B cell (primary cell): Measurements from ENCODE around the gene DPAGT1. TPM values are rescaled to one million over a fixed set of nuclear protein-coding genes. Genes with fewer than 3 reads are reported as not detected.

ENCODE experiments used
- ATAC-seq: fragments of 200-7000 bp; cut with Tn5 transposase; one replicate; pipeline ENCODE4 v1.10.0; 2021; ENCODE audit warnings: low read depth, mild to moderate bottlenecking, moderate number of reproducible peaks, moderate library complexity
- CTCF ChIA-PET: fragments of 350-600 bp; sonication (Branson Sonifier 250); formaldehyde crosslinking; loops from one replicate; lab custom pipeline; 2021; ENCODE audit warnings: antibody characterized with exemption, inconsistent platforms; lab: Charles Lee
- POLR2A ChIA-PET: fragments of 350-600 bp; sonication (Branson Sonifier 250); formaldehyde crosslinking; loops from one replicate; lab custom pipeline; 2021; ENCODE audit warnings: antibody characterized with exemption; lab: Charles Lee
- DNase-seq: peaks from one replicate; pipeline ENCODE4 v3.0.0; 2013
- H2AFZ ChIP-seq: 2 replicates; pipeline ENCODE4 v1.6.1; 2012; ENCODE audit warnings: mild to moderate bottlenecking, low read depth, low read length; ENCODE audit not compliant: insufficient read depth, poor library complexity, severe bottlenecking
- H3K27ac ChIP-seq, 2 donors: 1 replicate in 1 of 2; 2 replicates in 1 of 2; pipeline ENCODE4 v1.5.1; 2012 to 2013; ENCODE audit warnings: low read length in 2 of 2, mild to moderate bottlenecking in 2 of 2, moderate library complexity in 1 of 2
- H3K27me3 ChIP-seq, 4 experiments: fragments of 200-600 bp in 1 of 4; sonication (generic) in 1 of 4; replicated peaks in 1 of 4; 1 replicate in 2 of 4; 2 replicates in 2 of 4; pipeline versions ENCODE4 v1.6.1 to v1.7.0; 2013 to 2016; ENCODE audit warnings: low read length in 3 of 4, mild to moderate bottlenecking in 2 of 4, mixed read lengths in 1 of 4, moderate library complexity in 1 of 4; ENCODE audit not compliant: insufficient read depth in 4 of 4, control insufficient read depth in 3 of 4; ENCODE audit errors: control extremely low read depth in 1 of 4
- H3K36me3 ChIP-seq, 2 experiments: replicated peaks in 1 of 2; 1 replicate in 1 of 2; 2 replicates in 1 of 2; pipeline versions ENCODE4 v1.6.1 to v1.7.1; 2013; ENCODE audit warnings: low read length in 1 of 2; ENCODE audit not compliant: insufficient read depth in 2 of 2, control insufficient read depth in 1 of 2; ENCODE audit errors: control extremely low read depth in 1 of 2, extremely low read depth in 1 of 2
- H3K4me1 ChIP-seq, 2 donors: fragments of 200-600 bp in 1 of 2; sonication (generic) in 1 of 2; 1 replicate in 1 of 2; 2 replicates in 1 of 2; pipeline versions ENCODE4 v1.5.1 to v1.6.1; 2013 to 2017; ENCODE audit warnings: low read length in 2 of 2; ENCODE audit not compliant: control insufficient read depth in 2 of 2, insufficient read depth in 2 of 2
- H3K4me2 ChIP-seq: replicated peaks from 2 replicates; pipeline ENCODE3; 2012; ENCODE audit warnings: mild to moderate bottlenecking, low read depth, low read length; ENCODE audit not compliant: poor library complexity, severe bottlenecking
- H3K4me3 ChIP-seq, 5 experiments: fragments of 200-600 bp in 1 of 5; sonication (generic) in 1 of 5; 1 replicate in 3 of 5; 2 replicates in 2 of 5; pipeline versions ENCODE4 v1.5.1 to v1.7.0; 2011 to 2016; ENCODE audit warnings: low read length in 4 of 5, mild to moderate bottlenecking in 4 of 5, low read depth in 2 of 5, control low read depth in 1 of 5, moderate library complexity in 1 of 5; ENCODE audit not compliant: insufficient read depth in 1 of 5; ENCODE audit errors: control extremely low read depth in 1 of 5, extremely low read depth in 1 of 5
- H3K79me2 ChIP-seq: fragments of 200-600 bp; sonication (generic); one replicate; pipeline ENCODE4 v1.6.0; 2016; ENCODE audit warnings: low read length; ENCODE audit not compliant: control insufficient read depth, insufficient read depth
- H3K9ac ChIP-seq: fragments of 200-600 bp; sonication (generic); 2 replicates; pipeline ENCODE4 v1.6.1; 2017; ENCODE audit warnings: mild to moderate bottlenecking, low read length, moderate library complexity
- H3K9me3 ChIP-seq, 3 donors: one replicate each; pipeline versions ENCODE4 v1.6.1 to v1.7.1; 2013; ENCODE audit warnings: low read length in 2 of 3; ENCODE audit not compliant: control insufficient read depth in 2 of 3, insufficient read depth in 1 of 3; ENCODE audit errors: control extremely low read depth in 1 of 3
- H4K20me1 ChIP-seq: 2 replicates; pipeline ENCODE4 v1.6.0; 2012; ENCODE audit warnings: mild to moderate bottlenecking, low read length; ENCODE audit not compliant: insufficient read depth, control insufficient read depth, poor library complexity, severe bottlenecking
- H3K27ac Mint-ChIP-seq: one replicate; pipeline ENCODE4 v1.8.0; 2021; ENCODE audit warnings: mixed read lengths
- H3K27me3 Mint-ChIP-seq: one replicate; pipeline ENCODE4 v1.8.0; 2021; ENCODE audit warnings: mixed read lengths
- H3K4me1 Mint-ChIP-seq: one replicate; pipeline ENCODE4 v1.8.0; 2021; ENCODE audit warnings: mixed read lengths
- H3K4me3 Mint-ChIP-seq: one replicate; pipeline ENCODE4 v1.8.0; 2021; ENCODE audit warnings: mixed read lengths
- H3K9me3 Mint-ChIP-seq: one replicate; pipeline ENCODE4 v1.8.0; 2022; ENCODE audit warnings: mixed read lengths; ENCODE audit not compliant: insufficient read depth
- EZH2 ChIP-seq: IDR thresholded peaks from 2 replicates; pipeline ENCODE4 v1.6.1; 2012; ENCODE audit warnings: borderline replicate concordance, low read depth, mild to moderate bottlenecking, moderate library complexity, low read length; ENCODE audit not compliant: insufficient read depth, poor library complexity, severe bottlenecking
- WGBS: methylation state at CpG from one replicate; pipeline ENCODE4 v1.1.5; 2013; ENCODE audit warnings: missing lambda C conversion rate; ENCODE audit not compliant: insufficient coverage; 5-methylcytosine and 5-hydroxymethylcytosine counted together
- intact Hi-C: fragments of 100-400 bp; cut with micrococcal nuclease; formaldehyde crosslinking; loops from one replicate; pipeline ENCODE4 v1.10.0; 2022
- polyA plus RNA-seq: library from polyadenylated mRNA; depleted of rRNA; stranded (reverse); fragments of >200 nt; gene quantifications from 2 replicates; pipeline ENCODE4 v1.2.3, GENCODE V29; 2012
- total RNA-seq, 2 donors: library from RNA; stranded (reverse); fragments of 120-200 nt in 1 of 2; gene quantifications; 1 replicate in 1 of 2; 2 replicates in 1 of 2; pipeline versions ENCODE4 v1.2.3 to v1.2.4, GENCODE V29; 2013 to 2022
- TF ChIP-seq, protein P1 (sequence below): fragments of 200-600 bp; IDR thresholded peaks from one replicate; pipeline ENCODE4 v1.8.0; 2022; ENCODE audit warnings: antibody characterized with exemption, mild to moderate bottlenecking

DPAGT1 gene
- total and polyA plus RNA-seq, 2 donors (not counting 1 experiment from before 2014, with no cell fraction given), result 38.3 to 64.3 TPM

DNA sequence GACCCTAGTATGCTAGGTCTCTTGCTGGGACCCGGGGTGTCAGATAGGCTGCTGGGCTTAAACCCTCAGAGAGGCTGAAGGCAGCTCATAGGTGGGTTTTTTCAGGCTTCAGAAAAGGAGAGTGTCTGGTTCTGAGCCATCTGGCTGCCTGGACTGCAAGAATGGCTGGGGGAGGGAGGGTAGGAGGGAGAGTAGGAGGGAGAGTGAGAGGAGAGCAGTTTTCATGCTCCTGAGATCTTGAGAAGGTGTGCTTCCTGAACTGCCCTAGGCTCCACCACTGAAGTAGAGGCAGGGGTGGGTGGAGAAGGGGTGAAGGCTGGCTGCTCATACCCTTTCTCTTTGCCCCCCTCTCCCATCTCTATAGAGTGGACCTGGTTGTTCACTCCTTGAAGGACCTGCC, 12.3 kb downstream of the DPAGT1 start:
- Histone ChIP-seq H3K27ac (no peak overlapping the region), H3K27me3 (no peaks in the 10 kb centered on the region), H3K9ac (no peak overlapping the region), H3K36me3 (peaks cover 0 to 3% of the 10 kb centered on the region in 2 experiments), H4K20me1 (no peaks in the 10 kb centered on the region), H3K4me1 (peaks cover 22 to 40% of the 10 kb centered on the region in 2 donors), H3K9me3 (no peaks in the 10 kb centered on the region), H3K79me2 (peaks cover 49% of the 10 kb centered on the region), H3K4me3 (no peak overlapping the region), H2AFZ (no peak overlapping the region), H3K4me2 (no peak overlapping the region)
- H3K27me3 Mint-ChIP-seq, result no peaks in the 10 kb centered on the region
- ChIA-PET POLR2A (interaction anchor here (0.6 kb wide), 1 partner anchor 31 kb away, joined by 4 read pairs; no protein-coding TSS in a partner anchor), CTCF (interaction anchor here (0.6 kb wide), 1 partner anchor 109 kb away, joined by 3 read pairs; no protein-coding TSS in a partner anchor)
- no peaks in the 10 kb centered on the region for H3K9me3 Mint-ChIP-seq
- ATAC-seq (no peak), DNase-seq (no peak)
- H3K4me1 Mint-ChIP-seq, result peaks cover 34% of the 10 kb centered on the region
- TF ChIP-seq EZH2, result no peak
- TF ChIP-seq, protein P1, sequence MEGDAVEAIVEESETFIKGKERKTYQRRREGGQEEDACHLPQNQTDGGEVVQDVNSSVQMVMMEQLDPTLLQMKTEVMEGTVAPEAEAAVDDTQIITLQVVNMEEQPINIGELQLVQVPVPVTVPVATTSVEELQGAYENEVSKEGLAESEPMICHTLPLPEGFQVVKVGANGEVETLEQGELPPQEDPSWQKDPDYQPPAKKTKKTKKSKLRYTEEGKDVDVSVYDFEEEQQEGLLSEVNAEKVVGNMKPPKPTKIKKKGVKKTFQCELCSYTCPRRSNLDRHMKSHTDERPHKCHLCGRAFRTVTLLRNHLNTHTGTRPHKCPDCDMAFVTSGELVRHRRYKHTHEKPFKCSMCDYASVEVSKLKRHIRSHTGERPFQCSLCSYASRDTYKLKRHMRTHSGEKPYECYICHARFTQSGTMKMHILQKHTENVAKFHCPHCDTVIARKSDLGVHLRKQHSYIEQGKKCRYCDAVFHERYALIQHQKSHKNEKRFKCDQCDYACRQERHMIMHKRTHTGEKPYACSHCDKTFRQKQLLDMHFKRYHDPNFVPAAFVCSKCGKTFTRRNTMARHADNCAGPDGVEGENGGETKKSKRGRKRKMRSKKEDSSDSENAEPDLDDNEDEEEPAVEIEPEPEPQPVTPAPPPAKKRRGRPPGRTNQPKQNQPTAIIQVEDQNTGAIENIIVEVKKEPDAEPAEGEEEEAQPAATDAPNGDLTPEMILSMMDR, result no peak
- H3K27ac Mint-ChIP-seq, result no peak overlapping the region
- WGBS, result 100% methylated on average over 1 of the region's 1 CpG
- intact Hi-C loops, result no loop called here
- H3K4me3 Mint-ChIP-seq, result no peak overlapping the region

DNA sequence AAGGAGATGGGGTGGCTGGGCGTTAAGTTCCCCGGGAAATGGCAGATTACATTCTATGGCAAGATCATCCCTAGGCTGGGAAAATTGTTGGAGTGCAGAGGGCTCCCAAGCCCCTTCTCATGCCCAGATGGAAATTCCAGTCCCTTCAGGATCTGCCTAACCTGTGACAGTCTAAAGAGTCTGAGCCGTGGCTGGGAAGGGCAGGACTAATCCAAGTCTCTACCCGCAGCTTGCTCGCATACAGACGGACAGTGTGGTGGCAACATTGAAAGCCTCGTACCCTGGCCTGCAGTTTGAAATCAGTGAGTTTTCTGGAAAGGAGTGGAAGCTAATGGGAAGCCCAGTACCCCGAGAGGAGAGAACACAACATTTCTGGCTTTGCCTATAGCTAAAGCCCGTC, 13.2 kb downstream of the DPAGT1 start:
- Mint-ChIP-seq H3K27me3 (no peaks in the 10 kb centered on the region), H3K9me3 (no peaks in the 10 kb centered on the region), H3K27ac (no peak overlapping the region), H3K4me1 (peaks cover 30% of the 10 kb centered on the region), H3K4me3 (no peak overlapping the region)
- DNase-seq (no peak), ATAC-seq (no peak)
- Histone ChIP-seq H3K27ac (no peak overlapping the region), H4K20me1 (no peaks in the 10 kb centered on the region), H3K9ac (no peak overlapping the region), H2AFZ (no peak overlapping the region), H3K4me3 (no peak overlapping the region), H3K4me1 (peaks cover 16 to 33% of the 10 kb centered on the region in 2 donors), H3K36me3 (peaks cover 0 to 3% of the 10 kb centered on the region in 2 experiments), H3K9me3 (no peaks in the 10 kb centered on the region), H3K27me3 (no peaks in the 10 kb centered on the region), H3K79me2 (peaks cover 41% of the 10 kb centered on the region), H3K4me2 (no peak overlapping the region)
- ChIA-PET POLR2A (interaction anchor here (0.9 kb wide), 1 partner anchor 20 kb away, joined by 8 read pairs; the partner anchor contains the start of gene VPS11), CTCF (no interaction called here)
- over 99% methylated on average over 9 of the region's 9 CpGs for WGBS
- TF ChIP-seq EZH2, result no peak
- TF ChIP-seq, protein P1, result no peak
- intact Hi-C loops, result no loop called here
